IMR-90 (cell line): ENCODE results near the gene RERE. TPM values are rescaled to one million over a fixed set of nuclear protein-coding genes. Genes with fewer than 3 reads are reported as not detected.

Source experiments
- microRNA-seq, 2 experiments: library from miRNA; stranded (forward) in 1 of 2; unstranded in 1 of 2; fragments of 10-50 nt in 1 of 2; fragments of <30 nt in 1 of 2; gene quantifications in 1 of 2; microRNA quantifications in 1 of 2; one replicate each; pipeline versions ENCODE3 to v1.1.0; 2013 to 2020; ENCODE audit not compliant: insufficient read depth in 1 of 2, insufficient read length in 1 of 2, unreplicated experiment in 1 of 2
- polyA plus RNA-seq, 3 experiments: library from polyadenylated mRNA; depleted of rRNA; stranded (reverse); fragments of >200 nt; gene quantifications; 2 replicates each; pipeline ENCODE4 v1.2.3, GENCODE V29; 2012; ENCODE audit warnings: low replicate concordance in 1 of 3
- small RNA-seq, 5 experiments: library from RNA; depleted of rRNA; stranded (forward); fragments of <200 nt; gene quantifications; one replicate each; pipeline ENCODE3, GENCODE V24; 2012
- total RNA-seq: library from RNA; depleted of rRNA; stranded (reverse); fragments of >200 nt; gene quantifications from 2 replicates; pipeline ENCODE4 v1.2.3, GENCODE V29; 2012; rRNA removed

RERE gene
- total and polyA plus RNA-seq, 2 of the 4 experiments (the other 2 are of a cell fraction) = 11.5 to 25.1 TPM

Small RNAs within 50 kb of the gene (microRNA-seq; reads per million reads assigned to microRNA genes)
- 0.37 to 6.2 reads per million in 2 experiments for gene MIR6728 (ENCODE audit: insufficient read depth in 1 of 2, insufficient read length in 1 of 2, unreplicated experiment in 1 of 2)
- not detected for gene RF00019 (ENCODE audit: insufficient read depth, insufficient read length)
- gene RF00599 (ENCODE audit: insufficient read depth, insufficient read length) = not detected

Small RNAs within 50 kb of the gene (small RNA-seq; reads per million reads assigned to genes)
- 0 to 2.4 (median 0) reads per million in 5 experiments for gene MIR6728
- 0 reads per million in 5 experiments for gene RF00019
- 0 reads per million in 5 experiments for gene RF00599

Other genes with a start within 250 kb of the RERE start
- gene ENO1, start 61.0 kb upstream of the RERE start, total RNA-seq = 2,952 and 3,643 TPM in 2 replicates
- gene ENO1, start 61.0 kb upstream of the RERE start, polyA plus RNA-seq (2012; rRNA removed) = 2,094 and 2,125 TPM in 2 replicates
- not detected in 2 replicates for gene CA6, start 128.2 kb upstream of the RERE start, total RNA-seq
- gene CA6, start 128.2 kb upstream of the RERE start, polyA plus RNA-seq (2012; rRNA removed) = not detected in 2 replicates
- not detected in 2 replicates for gene SLC2A7, start 208.8 kb upstream of the RERE start, total RNA-seq
- not detected in 2 replicates for gene SLC2A7, start 208.8 kb upstream of the RERE start, polyA plus RNA-seq (2012; rRNA removed)